OCI-LY1 (cell line): ENCODE data around the gene SCN1A.

Source experiments
- H2AFZ ChIP-seq: fragments of 200-600 bp; sonication (generic), shearing (Covaris generic); 2 replicates; pipeline ENCODE4 v1.6.0; 2014; ENCODE audit warnings: antibody characterized with exemption, mild to moderate bottlenecking, low read length
- H3F3A ChIP-seq: fragments of 200-600 bp; sonication (generic), shearing (Covaris generic); 2 replicates; pipeline ENCODE4 v1.6.0; 2014; ENCODE audit warnings: mild to moderate bottlenecking, antibody characterized with exemption, low read length, moderate library complexity; ENCODE audit not compliant: insufficient read depth
- H3K27ac ChIP-seq: fragments of 200-600 bp; sonication (generic); 2 replicates; pipeline ENCODE4 v1.5.1; 2014; ENCODE audit warnings: low read length, mixed run types, mild to moderate bottlenecking, low read depth; ENCODE audit not compliant: poor library complexity, severe bottlenecking
- H3K27me3 ChIP-seq: fragments of 200-600 bp; sonication (generic); 2 replicates; pipeline ENCODE4 v1.6.0; 2014; ENCODE audit warnings: antibody characterized with exemption, mild to moderate bottlenecking, low read length, moderate library complexity; ENCODE audit not compliant: insufficient read depth
- H3K36me3 ChIP-seq: fragments of 200-600 bp; sonication (generic); 2 replicates; pipeline ENCODE4 v1.6.1; 2014; ENCODE audit warnings: mild to moderate bottlenecking, antibody characterized with exemption, low read length, moderate library complexity, mixed read lengths; ENCODE audit not compliant: insufficient read depth
- H3K4me1 ChIP-seq: fragments of 200-600 bp; sonication (generic); 2 replicates; pipeline ENCODE4 v1.5.1; 2014; ENCODE audit warnings: mild to moderate bottlenecking, low read length, moderate library complexity; ENCODE audit not compliant: insufficient read depth, severe bottlenecking
- H3K4me2 ChIP-seq: fragments of 200-600 bp; sonication (generic), shearing (Covaris generic); 2 replicates; pipeline ENCODE4 v1.6.1; 2014; ENCODE audit warnings: low read length
- H3K4me3 ChIP-seq: fragments of 200-600 bp; sonication (generic); 2 replicates; pipeline ENCODE4 v1.5.1; 2014; ENCODE audit warnings: low read length, low read depth, mild to moderate bottlenecking, mixed read lengths; ENCODE audit not compliant: poor library complexity, severe bottlenecking
- H3K79me2 ChIP-seq: fragments of 200-600 bp; shearing (Covaris generic); 2 replicates; pipeline ENCODE4 v1.6.1; 2016; ENCODE audit warnings: mixed run types, low read length, mixed read lengths; ENCODE audit not compliant: insufficient read depth
- H3K9ac ChIP-seq: fragments of 200-600 bp; sonication (generic), shearing (Covaris generic); 2 replicates; pipeline ENCODE4 v1.6.1; 2014; ENCODE audit warnings: mild to moderate bottlenecking, low read length, mixed read lengths
- H3K9me2 ChIP-seq: fragments of 200-600 bp; sonication (generic), shearing (Covaris generic); 2 replicates; pipeline ENCODE4 v1.6.1; 2014; ENCODE audit warnings: low read depth, mild to moderate bottlenecking, low read length, mixed read lengths
- H3K9me3 ChIP-seq: fragments of 200-600 bp; shearing (Covaris generic); 2 replicates; pipeline ENCODE4 v1.6.1; 2014; ENCODE audit warnings: low read length, mixed read lengths
- H4K20me1 ChIP-seq: fragments of 200-600 bp; sonication (generic), shearing (Covaris generic); 2 replicates; pipeline ENCODE4 v1.6.0; 2016; ENCODE audit warnings: mild to moderate bottlenecking, low read length; ENCODE audit not compliant: insufficient read depth
- CTCF ChIP-seq: fragments of 200-600 bp; sonication (generic), shearing (Covaris generic); IDR thresholded peaks from 2 replicates; pipeline ENCODE4 v1.5.1; 2017; ENCODE audit warnings: mild to moderate bottlenecking, antibody characterized with exemption, low read length, moderate library complexity, mixed read lengths
- EZH2 ChIP-seq: fragments of 200-600 bp; sonication (generic), shearing (Covaris generic); IDR thresholded peaks from 2 replicates; pipeline ENCODE4 v1.8.0; 2017; ENCODE audit warnings: borderline replicate concordance, mixed run types, mild to moderate bottlenecking, antibody characterized with exemption, low read length, moderate library complexity, mixed read lengths

The SCN1A gene

GRCh38 chr2:165970663-165971062 lies 157.2 kb downstream of the SCN1A start:
- TF ChIP-seq CTCF (peak; percentile 17; the same call in 1 of the 2 replicates), EZH2 (no peak)
- H3K4me3 ChIP-seq = no peak overlapping the region
- no peaks in the 10 kb centered on the region for H3F3A ChIP-seq
- H3K4me2 ChIP-seq = no peak overlapping the region
- no peaks in the 10 kb centered on the region for H4K20me1 ChIP-seq
- H3K9me3 ChIP-seq = no peaks in the 10 kb centered on the region
- no peak overlapping the region for H3K9ac ChIP-seq
- no peak overlapping the region for H3K27ac ChIP-seq
- H3K36me3 ChIP-seq = no peaks in the 10 kb centered on the region
- H3K79me2 ChIP-seq = no peaks in the 10 kb centered on the region
- no peaks in the 10 kb centered on the region for H3K27me3 ChIP-seq
- no peak overlapping the region for H2AFZ ChIP-seq
- H3K4me1 ChIP-seq = no peaks in the 10 kb centered on the region
- no peaks in the 10 kb centered on the region for H3K9me2 ChIP-seq

- Histone ChIP-seq H3K9me2 (no peaks in the 10 kb centered on the region), H3K9ac (no peak overlapping the region), H3K4me1 (no peaks in the 10 kb centered on the region), H4K20me1 (no peaks in the 10 kb centered on the region), H3K79me2 (no peaks in the 10 kb centered on the region), H3K9me3 (no peaks in the 10 kb centered on the region), H3K27ac (no peak overlapping the region), H3K4me2 (no peak overlapping the region), H3K27me3 (no peaks in the 10 kb centered on the region), H3K36me3 (no peaks in the 10 kb centered on the region), H3K4me3 (no peak overlapping the region), H2AFZ (no peak overlapping the region), H3F3A (no peaks in the 10 kb centered on the region)
- TF ChIP-seq EZH2 (no peak), CTCF (no peak)
Observed at GRCh38 chr2:165969227-165969626, 158.6 kb downstream of the SCN1A start.

- no peaks in the 10 kb centered on the region for H4K20me1 ChIP-seq
- no peaks in the 10 kb centered on the region for H3K4me1 ChIP-seq
- H3K27me3 ChIP-seq = no peaks in the 10 kb centered on the region
- H3K4me2 ChIP-seq = no peak overlapping the region
- H2AFZ ChIP-seq = no peak overlapping the region
- H3K9me2 ChIP-seq = no peaks in the 10 kb centered on the region
- no peaks in the 10 kb centered on the region for H3K36me3 ChIP-seq
- no peak overlapping the region for H3K9ac ChIP-seq
- TF ChIP-seq EZH2 (no peak), CTCF (no peak)
- H3K79me2 ChIP-seq = no peaks in the 10 kb centered on the region
- no peak overlapping the region for H3K4me3 ChIP-seq
- no peaks in the 10 kb centered on the region for H3F3A ChIP-seq
- H3K9me3 ChIP-seq = no peaks in the 10 kb centered on the region
- no peak overlapping the region for H3K27ac ChIP-seq
Observed at GRCh38 chr2:165967746-165968145, 160.1 kb downstream of the SCN1A start.
